Caki2 (cell line): Measurements from ENCODE around the gene SCN5A. TPM values are rescaled to one million over a fixed set of nuclear protein-coding genes. Genes with fewer than 3 reads are reported as not detected.

Experiments
- DNase-seq: peaks from one replicate; pipeline ENCODE4 v3.0.0-alpha.2; 2015; ENCODE audit warnings: low read depth
- in situ Hi-C: cut with HindIII; loops from 2 replicates; pipeline ENCODE4 v1.10.0; 2016; ENCODE audit warnings: low sequenced_read_pairs, low pct_unique_long_range_greater_than_20kb, mixed read lengths
- total RNA-seq: library from RNA; depleted of rRNA; stranded (reverse); fragments of >200 nt; shearing (Covaris generic); gene quantifications from 2 replicates; pipeline ENCODE4 v1.2.3, GENCODE V29; 2014; ENCODE audit warnings: low replicate concordance

Gene SCN5A
- total RNA-seq, 1 experiment from 2014 or later: not detected

GRCh38 chr3:38556640-38557358, 92.7 kb downstream of the SCN5A start:
- no peak for DNase-seq
- in situ Hi-C loops: no loop called here

- in situ Hi-C loops: no loop called here
- no peak for DNase-seq
These were observed 93.6 kb downstream of the SCN5A start for GRCh38 chr3:38555926-38556325.

- DNase-seq: no peak
- in situ Hi-C loops: no loop called here
These were observed 94.2 kb downstream of the SCN5A start for GRCh38 chr3:38555149-38555840.

- no peak for DNase-seq
- in situ Hi-C loops: no loop called here
These were observed 95.2 kb downstream of the SCN5A start for GRCh38 chr3:38554127-38554827.

GRCh38 chr3:38553071-38553470, 96.4 kb downstream of the SCN5A start:
- in situ Hi-C loops: no loop called here
- no peak for DNase-seq

GRCh38 chr3:38552364-38552763, 97.1 kb downstream of the SCN5A start:
- in situ Hi-C loops: no loop called here
- DNase-seq: no peak

GRCh38 chr3:38551026-38551832, 98.3 kb downstream of the SCN5A start:
- in situ Hi-C loops: no loop called here
- DNase-seq: no peak

GRCh38 chr3:38549957-38550840, 99.3 kb downstream of the SCN5A start:
- DNase-seq: no peak
- in situ Hi-C loops: no loop called here

- in situ Hi-C loops: no loop called here
- no peak for DNase-seq
These were observed 100.0 kb downstream of the SCN5A start for GRCh38 chr3:38549486-38549885.

GRCh38 chr3:38549082-38549481, 100.4 kb downstream of the SCN5A start:
- in situ Hi-C loops: no loop called here
- DNase-seq: no peak

GRCh38 chr3:38548154-38548931, 101.1 kb downstream of the SCN5A start:
- DNase-seq: no peak
- in situ Hi-C loops: no loop called here

- in situ Hi-C loops: no loop called here
- no peak for DNase-seq
These were observed 103.5 kb downstream of the SCN5A start for GRCh38 chr3:38545983-38546382.

- DNase-seq: no peak
- in situ Hi-C loops: no loop called here
These were observed 103.9 kb downstream of the SCN5A start for GRCh38 chr3:38545550-38545949.

- no peak for DNase-seq
- in situ Hi-C loops: no loop called here
These were observed 104.6 kb downstream of the SCN5A start for GRCh38 chr3:38544926-38545325.

GRCh38 chr3:38543586-38543985, 105.9 kb downstream of the SCN5A start:
- no peak for DNase-seq

GRCh38 chr3:38542401-38543298, 106.8 kb downstream of the SCN5A start:
- in situ Hi-C loops: no loop called here
- no peak for DNase-seq

More at GRCh38 chr3:38543586-38543985, 105.9 kb downstream of the SCN5A start:
- in situ Hi-C loops: no loop called here
